ENCODE results near the gene KMT2B. TPM values are rescaled to one million over a fixed set of nuclear protein-coding genes. Genes with fewer than 3 reads are reported as not detected.

The KMT2B gene
- total RNA-seq, 1 donor from 2014 or later = 25.5 TPM

DNA sequence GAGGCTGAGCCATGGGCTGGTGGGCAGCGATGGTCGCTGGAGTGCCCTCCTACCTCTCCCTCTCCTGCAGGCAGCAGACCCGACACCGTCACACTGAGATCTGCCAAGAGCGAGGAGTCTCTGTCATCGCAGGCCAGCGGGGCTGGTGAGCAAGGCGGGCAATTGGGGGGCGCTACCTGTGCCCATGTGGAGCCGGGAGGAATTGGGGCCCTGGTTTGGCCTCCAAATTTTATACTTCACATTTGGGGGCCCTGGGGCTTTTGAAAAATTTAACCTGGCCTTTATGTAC lies 67.5 kb downstream of the KMT2B start:
- DNase-seq (ENCODE audit: low spot score in 2 of 2) = no peak
- no peaks in the 10 kb centered on the region for H3K4me1 ChIP-seq
- no peaks in the 10 kb centered on the region for H3K27me3 ChIP-seq
- peaks cover 19 to 40% of the 10 kb centered on the region in 2 donors for H3K36me3 ChIP-seq
- H3K27ac ChIP-seq = no peak overlapping the region
- no peak overlapping the region for H3K4me3 ChIP-seq
- TF ChIP-seq, protein P1, sequence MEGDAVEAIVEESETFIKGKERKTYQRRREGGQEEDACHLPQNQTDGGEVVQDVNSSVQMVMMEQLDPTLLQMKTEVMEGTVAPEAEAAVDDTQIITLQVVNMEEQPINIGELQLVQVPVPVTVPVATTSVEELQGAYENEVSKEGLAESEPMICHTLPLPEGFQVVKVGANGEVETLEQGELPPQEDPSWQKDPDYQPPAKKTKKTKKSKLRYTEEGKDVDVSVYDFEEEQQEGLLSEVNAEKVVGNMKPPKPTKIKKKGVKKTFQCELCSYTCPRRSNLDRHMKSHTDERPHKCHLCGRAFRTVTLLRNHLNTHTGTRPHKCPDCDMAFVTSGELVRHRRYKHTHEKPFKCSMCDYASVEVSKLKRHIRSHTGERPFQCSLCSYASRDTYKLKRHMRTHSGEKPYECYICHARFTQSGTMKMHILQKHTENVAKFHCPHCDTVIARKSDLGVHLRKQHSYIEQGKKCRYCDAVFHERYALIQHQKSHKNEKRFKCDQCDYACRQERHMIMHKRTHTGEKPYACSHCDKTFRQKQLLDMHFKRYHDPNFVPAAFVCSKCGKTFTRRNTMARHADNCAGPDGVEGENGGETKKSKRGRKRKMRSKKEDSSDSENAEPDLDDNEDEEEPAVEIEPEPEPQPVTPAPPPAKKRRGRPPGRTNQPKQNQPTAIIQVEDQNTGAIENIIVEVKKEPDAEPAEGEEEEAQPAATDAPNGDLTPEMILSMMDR (IDR thresholded peaks at IDR 0.05) = no peak
- intact Hi-C loops (cut with DNase I) = no loop called here
- H3K9me3 ChIP-seq = no peaks in the 10 kb centered on the region

DNA sequence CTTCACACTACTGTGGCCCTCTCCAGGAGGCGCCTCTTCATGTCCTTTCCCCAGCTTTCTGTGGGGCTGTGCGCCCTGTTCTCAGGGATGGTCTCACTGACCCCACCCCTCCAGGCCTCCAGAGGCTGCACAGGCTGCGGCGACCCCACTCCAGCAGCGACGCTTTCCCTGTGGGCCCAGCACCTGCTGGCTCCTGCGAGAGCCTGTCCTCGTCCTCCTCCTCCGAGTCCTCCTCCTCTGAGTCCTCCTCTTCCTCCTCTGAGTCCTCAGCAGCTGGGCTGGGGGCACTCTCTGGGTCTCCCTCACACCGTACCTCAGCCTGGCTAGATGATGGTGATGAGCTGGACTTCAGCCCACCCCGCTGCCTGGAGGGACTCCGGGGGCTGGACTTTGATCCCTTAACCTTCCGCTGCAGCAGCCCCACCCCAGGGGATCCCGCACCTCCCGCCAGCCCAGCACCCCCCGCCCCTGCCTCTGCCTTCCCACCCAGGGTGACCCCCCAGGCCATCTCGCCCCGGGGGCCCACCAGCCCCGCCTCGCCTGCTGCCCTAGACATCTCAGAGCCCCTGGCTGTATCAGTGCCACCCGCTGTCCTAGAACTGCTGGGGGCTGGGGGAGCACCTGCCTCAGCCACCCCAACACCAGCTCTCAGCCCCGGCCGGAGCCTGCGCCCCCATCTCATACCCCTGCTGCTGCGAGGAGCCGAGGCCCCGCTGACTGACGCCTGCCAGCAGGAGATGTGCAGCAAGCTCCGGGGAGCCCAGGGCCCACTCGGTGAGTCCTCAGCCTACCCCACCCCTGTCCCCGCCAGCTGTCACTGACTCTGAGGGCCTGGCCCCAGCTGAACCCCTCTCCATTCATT lies 68.7 kb downstream of the KMT2B start:
- Histone ChIP-seq H3K4me1 (no peaks in the 10 kb centered on the region), H3K9me3 (no peaks in the 10 kb centered on the region), H3K27me3 (no peaks in the 10 kb centered on the region), H3K36me3 (peaks cover 10 to 28% of the 10 kb centered on the region in 2 donors), H3K4me3 (no peak overlapping the region), H3K27ac (no peak overlapping the region)
- TF ChIP-seq, protein P1 (IDR thresholded peaks at IDR 0.05) = no peak
- no peak for DNase-seq (ENCODE audit: low spot score in 2 of 2)
- intact Hi-C loops (cut with DNase I) = no loop called here

DNA sequence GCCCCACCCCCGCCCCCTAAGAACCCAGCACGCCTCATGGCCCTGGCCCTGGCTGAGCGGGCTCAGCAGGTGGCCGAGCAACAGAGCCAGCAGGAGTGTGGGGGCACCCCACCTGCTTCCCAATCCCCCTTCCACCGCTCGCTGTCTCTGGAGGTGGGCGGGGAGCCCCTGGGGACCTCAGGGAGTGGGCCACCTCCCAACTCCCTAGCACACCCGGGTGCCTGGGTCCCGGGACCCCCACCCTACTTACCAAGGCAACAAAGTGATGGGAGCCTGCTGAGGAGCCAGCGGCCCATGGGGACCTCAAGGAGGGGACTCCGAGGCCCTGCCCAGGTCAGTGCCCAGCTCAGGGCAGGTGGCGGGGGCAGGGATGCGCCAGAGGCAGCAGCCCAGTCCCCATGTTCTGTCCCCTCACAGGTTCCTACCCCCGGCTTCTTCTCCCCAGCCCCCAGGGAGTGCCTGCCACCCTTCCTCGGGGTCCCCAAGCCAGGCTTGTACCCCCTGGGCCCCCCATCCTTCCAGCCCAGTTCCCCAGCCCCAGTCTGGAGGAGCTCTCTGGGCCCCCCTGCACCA lies 69.5 kb downstream of the KMT2B start:
- intact Hi-C loops (cut with DNase I) = no loop called here
- TF ChIP-seq, protein P1 (IDR thresholded peaks at IDR 0.05) = no peak
- Histone ChIP-seq H3K36me3 (peaks cover 9 to 22% of the 10 kb centered on the region in 2 donors), H3K9me3 (no peaks in the 10 kb centered on the region), H3K27ac (no peak overlapping the region), H3K27me3 (no peaks in the 10 kb centered on the region), H3K4me3 (no peak overlapping the region), H3K4me1 (no peaks in the 10 kb centered on the region)
- no peak for DNase-seq (ENCODE audit: low spot score in 2 of 2)

Other genes starting within 250 kb of the KMT2B start
- gene KRTDAP, start 227.5 kb upstream of the KMT2B start, total RNA-seq = not detected
- gene DMKN, start 204.4 kb upstream of the KMT2B start, total RNA-seq = 1.7 TPM
- gene SBSN, start 189.7 kb upstream of the KMT2B start, total RNA-seq = not detected
- not detected for gene GAPDHS, start 184.5 kb upstream of the KMT2B start, total RNA-seq
- 99.7 TPM for gene TMEM147, start 172.4 kb upstream of the KMT2B start, total RNA-seq
- not detected for gene ATP4A, start 154.3 kb upstream of the KMT2B start, total RNA-seq
- gene PMIS2, start 131.8 kb upstream of the KMT2B start, total RNA-seq = not detected
- 1.9 TPM for gene HAUS5, start 105.3 kb upstream of the KMT2B start, total RNA-seq
- 69.0 TPM for gene RBM42, start 89.0 kb upstream of the KMT2B start, total RNA-seq
- gene ETV2, start 76.3 kb upstream of the KMT2B start, total RNA-seq = 4.8 TPM
- gene COX6B1, start 69.7 kb upstream of the KMT2B start, total RNA-seq = 301 TPM
- gene UPK1A, start 51.5 kb upstream of the KMT2B start, total RNA-seq = not detected
- gene ZBTB32, start 13.4 kb upstream of the KMT2B start, total RNA-seq = not detected
- gene IGFLR1, start 24.4 kb downstream of the KMT2B start, total RNA-seq = not detected
- gene U2AF1L4, start 27.4 kb downstream of the KMT2B start, total RNA-seq = not detected
- 110 TPM for gene PSENEN, start 27.6 kb downstream of the KMT2B start, total RNA-seq
- 29.9 TPM for gene LIN37, start 30.6 kb downstream of the KMT2B start, total RNA-seq
- gene HSPB6, start 39.0 kb downstream of the KMT2B start, total RNA-seq = 265 TPM
- 6.5 TPM for gene PROSER3, start 40.2 kb downstream of the KMT2B start, total RNA-seq
- gene ARHGAP33, start 57.6 kb downstream of the KMT2B start, total RNA-seq = 8.7 TPM
- gene PRODH2, start 94.8 kb downstream of the KMT2B start, total RNA-seq = not detected
- not detected for gene NPHS1, start 134.5 kb downstream of the KMT2B start, total RNA-seq
- not detected for gene KIRREL2, start 138.9 kb downstream of the KMT2B start, total RNA-seq
- 0.21 TPM for gene APLP1, start 150.6 kb downstream of the KMT2B start, total RNA-seq
- 3.7 TPM for gene NFKBID, start 182.5 kb downstream of the KMT2B start, total RNA-seq
- gene HCST, start 184.5 kb downstream of the KMT2B start, total RNA-seq = not detected
- gene TYROBP, start 190.3 kb downstream of the KMT2B start, total RNA-seq = 31.5 TPM
- gene LRFN3, start 218.4 kb downstream of the KMT2B start, total RNA-seq = 26.6 TPM

All from ascending aorta (tissue), 2 donors.